Measurements from ENCODE around the gene F9. TPM values are rescaled to one million over a fixed set of nuclear protein-coding genes. Genes with fewer than 3 reads are reported as not detected.
"Not testable (repeated sequence)": the region's sequence is repeated elsewhere in the genome, so short reads cannot be mapped to it uniquely, and the experiment has no call there.

F9 gene
- not detected in 2 replicates for total RNA-seq

DNA sequence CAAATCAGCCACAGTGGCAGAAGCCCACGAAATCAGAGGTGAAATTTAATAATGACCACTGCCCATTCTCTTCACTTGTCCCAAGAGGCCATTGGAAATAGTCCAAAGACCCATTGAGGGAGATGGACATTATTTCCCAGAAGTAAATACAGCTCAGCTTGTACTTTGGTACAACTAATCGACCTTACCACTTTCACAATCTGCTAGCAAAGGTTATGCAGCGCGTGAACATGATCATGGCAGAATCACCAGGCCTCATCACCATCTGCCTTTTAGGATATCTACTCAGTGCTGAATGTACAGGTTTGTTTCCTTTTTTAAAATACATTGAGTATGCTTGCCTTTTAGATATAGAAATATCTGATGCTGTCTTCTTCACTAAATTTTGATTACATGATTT lies at the start of gene F9:
F9 (plus strand) TSS at position 190 of the 400 bp plus-strand sequence; CDS start at position 216, 26 bp downstream.
- no peak for DNase-seq (ENCODE audit: low spot score)
- intact Hi-C loops (cut with micrococcal nuclease): no loop called here
- Mint-ChIP-seq H3K4me3 (no peak within 1 kb of the TSS), H3K27me3 (ENCODE audit: insufficient read depth) (peaks cover 2% of the 10 kb centered on the region), H3K27ac (no peak within 1 kb of the TSS), H3K4me1 (ENCODE audit: low read depth) (no peaks in the 10 kb centered on the region), H3K36me3 (ENCODE audit: low read depth) (no peaks in the 10 kb centered on the region), H3K9me3 (no peaks in the 10 kb centered on the region)

GRCh38 chrX:139483699-139484098 lies 46.8 kb upstream of the F9 start:
- intact Hi-C loops (cut with micrococcal nuclease): no loop called here
- H3K4me1 Mint-ChIP-seq (ENCODE audit: low read depth): no peaks in the 10 kb centered on the region
- DNase-seq (ENCODE audit: low spot score): no peak
- no peak overlapping the region for H3K4me3 Mint-ChIP-seq
- H3K27me3 Mint-ChIP-seq (ENCODE audit: insufficient read depth): peaks cover 2% of the 10 kb centered on the region
- no peak overlapping the region for H3K27ac Mint-ChIP-seq
- H3K36me3 Mint-ChIP-seq (ENCODE audit: low read depth): no peaks in the 10 kb centered on the region
- no peaks in the 10 kb centered on the region for H3K9me3 Mint-ChIP-seq

DNA sequence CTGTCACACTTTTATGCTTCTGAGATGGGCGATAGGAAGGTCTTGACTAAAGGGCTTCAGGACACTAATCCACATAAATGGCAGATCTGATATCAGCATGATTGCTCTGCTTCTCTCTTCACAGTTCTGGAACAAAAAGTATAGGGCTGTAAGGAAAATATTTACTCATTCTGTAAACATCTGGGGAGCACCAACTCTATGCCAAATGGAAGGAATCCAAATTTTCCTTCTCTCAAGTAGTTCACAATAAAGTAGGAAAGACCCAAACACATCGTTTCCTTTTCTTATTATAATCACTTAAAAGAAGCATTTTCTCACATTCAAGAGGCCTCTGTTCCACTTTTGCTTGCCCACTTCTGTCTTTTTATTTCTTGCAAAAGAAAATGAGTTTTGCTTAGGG lies 45.9 kb upstream of the F9 start:
- Mint-ChIP-seq H3K4me3 (no peak overlapping the region), H3K36me3 (ENCODE audit: low read depth) (no peaks in the 10 kb centered on the region), H3K9me3 (no peaks in the 10 kb centered on the region), H3K27ac (no peak overlapping the region), H3K27me3 (ENCODE audit: insufficient read depth) (peaks cover 2% of the 10 kb centered on the region), H3K4me1 (ENCODE audit: low read depth) (no peaks in the 10 kb centered on the region)
- intact Hi-C loops (cut with micrococcal nuclease): no loop called here
- DNase-seq (ENCODE audit: low spot score): no peak

DNA sequence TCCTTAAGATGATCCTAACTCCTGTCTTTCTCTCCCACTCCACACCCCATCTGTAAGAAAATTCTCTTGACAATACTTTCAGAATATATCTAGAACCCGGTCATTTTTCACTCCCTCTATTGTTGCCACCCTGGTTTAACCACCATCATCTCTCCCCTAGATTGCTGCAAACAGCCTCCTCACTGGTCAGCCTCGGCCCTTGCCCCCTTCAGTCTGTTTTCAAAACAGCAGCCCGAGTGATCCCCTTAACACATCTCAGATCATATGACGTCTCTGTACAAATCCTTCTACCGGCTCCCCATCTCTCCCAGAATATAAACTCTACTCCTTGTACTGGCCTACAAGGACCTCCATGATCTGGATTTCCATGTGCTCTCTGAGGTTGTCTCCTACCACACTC lies 35.2 kb upstream of the F9 start:
- H3K36me3 Mint-ChIP-seq (ENCODE audit: low read depth): no peaks in the 10 kb centered on the region
- no peaks in the 10 kb centered on the region for H3K4me1 Mint-ChIP-seq (ENCODE audit: low read depth)
- no peak for DNase-seq (ENCODE audit: low spot score)
- no peak overlapping the region for H3K27ac Mint-ChIP-seq
- H3K27me3 Mint-ChIP-seq (ENCODE audit: insufficient read depth): peaks cover 1% of the 10 kb centered on the region
- H3K4me3 Mint-ChIP-seq: no peak overlapping the region
- intact Hi-C loops (cut with micrococcal nuclease): no loop called here
- no peaks in the 10 kb centered on the region for H3K9me3 Mint-ChIP-seq

GRCh38 chrX:139506333-139506732 lies 24.2 kb upstream of the F9 start:
- Mint-ChIP-seq H3K4me1 (ENCODE audit: low read depth) (no peaks in the 10 kb centered on the region), H3K27me3 (ENCODE audit: insufficient read depth) (no peaks in the 10 kb centered on the region), H3K4me3 (no peak overlapping the region), H3K36me3 (ENCODE audit: low read depth) (no peaks in the 10 kb centered on the region), H3K27ac (no peak overlapping the region), H3K9me3 (no peaks in the 10 kb centered on the region)
- intact Hi-C loops (cut with micrococcal nuclease): no loop called here
- no peak for DNase-seq (ENCODE audit: low spot score)

GRCh38 chrX:139508099-139508498 lies 22.4 kb upstream of the F9 start:
- intact Hi-C loops (cut with micrococcal nuclease): no loop called here
- Mint-ChIP-seq H3K27me3 (ENCODE audit: insufficient read depth) (no peaks in the 10 kb centered on the region), H3K36me3 (ENCODE audit: low read depth) (no peaks in the 10 kb centered on the region), H3K4me3 (no peak overlapping the region), H3K27ac (no peak overlapping the region), H3K4me1 (ENCODE audit: low read depth) (no peaks in the 10 kb centered on the region), H3K9me3 (no peaks in the 10 kb centered on the region)
- no peak for DNase-seq (ENCODE audit: low spot score)

- Mint-ChIP-seq H3K36me3 (ENCODE audit: low read depth) (no peaks in the 10 kb centered on the region), H3K9me3 (no peaks in the 10 kb centered on the region), H3K27ac (no peak overlapping the region), H3K4me3 (no peak overlapping the region), H3K4me1 (ENCODE audit: low read depth) (no peaks in the 10 kb centered on the region), H3K27me3 (ENCODE audit: insufficient read depth) (no peaks in the 10 kb centered on the region)
- intact Hi-C loops (cut with micrococcal nuclease): no loop called here
- DNase-seq (ENCODE audit: low spot score): no peak
Measured at GRCh38 chrX:139518475-139518874, 12.1 kb upstream of the F9 start.

DNA sequence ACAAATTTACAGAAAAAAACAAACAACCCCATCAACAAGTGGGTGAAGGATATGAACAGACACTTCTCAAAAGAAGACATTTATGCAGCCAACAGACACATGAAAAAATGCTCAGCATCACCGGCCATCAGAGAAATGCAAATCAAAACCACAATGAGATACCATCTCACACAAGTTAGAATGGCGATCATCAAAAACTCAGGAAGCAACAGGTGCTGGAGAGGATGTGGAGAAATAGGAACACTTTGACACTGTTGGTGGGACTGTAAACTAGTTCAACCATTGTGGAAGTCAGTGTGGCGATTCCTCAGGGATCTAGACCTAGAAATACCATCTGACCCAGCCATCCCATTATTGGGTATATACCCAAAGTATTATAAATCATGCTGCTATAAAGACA lies 1.7 kb upstream of the F9 start:
- H3K27me3 Mint-ChIP-seq (ENCODE audit: insufficient read depth); H3K4me1 Mint-ChIP-seq (ENCODE audit: low read depth); H3K9me3 Mint-ChIP-seq; H3K36me3 Mint-ChIP-seq (ENCODE audit: low read depth); intact Hi-C loops (cut with micrococcal nuclease); DNase-seq (ENCODE audit: low spot score); H3K27ac Mint-ChIP-seq; H3K4me3 Mint-ChIP-seq: not testable (repeated sequence)

DNA sequence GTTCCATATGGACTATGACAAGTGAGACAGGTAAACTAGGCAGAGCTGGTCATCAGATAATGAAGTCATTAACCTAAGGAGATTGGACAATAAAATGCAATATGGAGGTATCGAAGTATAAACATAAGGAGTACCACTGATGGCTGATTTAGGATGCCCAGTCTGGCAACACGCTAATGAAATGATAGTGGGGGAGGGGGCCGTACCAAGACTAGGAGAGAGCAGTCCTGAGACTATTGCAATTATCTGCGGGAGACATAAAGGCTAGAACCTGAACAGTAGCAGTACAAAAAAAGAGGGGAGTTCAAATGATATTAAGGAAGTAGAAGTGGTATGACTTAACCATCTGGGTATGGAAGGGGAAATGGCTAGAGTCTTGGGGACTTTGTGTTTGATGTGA lies 2.3 kb downstream of the F9 start:
- Mint-ChIP-seq H3K27ac (no peak overlapping the region), H3K4me3 (no peak overlapping the region), H3K4me1 (ENCODE audit: low read depth) (no peaks in the 10 kb centered on the region), H3K9me3 (no peaks in the 10 kb centered on the region), H3K27me3 (ENCODE audit: insufficient read depth) (peaks cover 2% of the 10 kb centered on the region), H3K36me3 (ENCODE audit: low read depth) (no peaks in the 10 kb centered on the region)
- intact Hi-C loops (cut with micrococcal nuclease): no loop called here
- DNase-seq (ENCODE audit: low spot score): no peak

- H3K36me3 Mint-ChIP-seq (ENCODE audit: low read depth): no peaks in the 10 kb centered on the region
- H3K4me3 Mint-ChIP-seq: no peak overlapping the region
- H3K27me3 Mint-ChIP-seq (ENCODE audit: insufficient read depth): peaks cover 2% of the 10 kb centered on the region
- no peaks in the 10 kb centered on the region for H3K9me3 Mint-ChIP-seq
- no peak overlapping the region for H3K27ac Mint-ChIP-seq
- H3K4me1 Mint-ChIP-seq (ENCODE audit: low read depth): no peaks in the 10 kb centered on the region
- DNase-seq (ENCODE audit: low spot score): no peak
- intact Hi-C loops (cut with micrococcal nuclease): no loop called here
Measured at GRCh38 chrX:139533444-139533843, 2.9 kb downstream of the F9 start.

DNA sequence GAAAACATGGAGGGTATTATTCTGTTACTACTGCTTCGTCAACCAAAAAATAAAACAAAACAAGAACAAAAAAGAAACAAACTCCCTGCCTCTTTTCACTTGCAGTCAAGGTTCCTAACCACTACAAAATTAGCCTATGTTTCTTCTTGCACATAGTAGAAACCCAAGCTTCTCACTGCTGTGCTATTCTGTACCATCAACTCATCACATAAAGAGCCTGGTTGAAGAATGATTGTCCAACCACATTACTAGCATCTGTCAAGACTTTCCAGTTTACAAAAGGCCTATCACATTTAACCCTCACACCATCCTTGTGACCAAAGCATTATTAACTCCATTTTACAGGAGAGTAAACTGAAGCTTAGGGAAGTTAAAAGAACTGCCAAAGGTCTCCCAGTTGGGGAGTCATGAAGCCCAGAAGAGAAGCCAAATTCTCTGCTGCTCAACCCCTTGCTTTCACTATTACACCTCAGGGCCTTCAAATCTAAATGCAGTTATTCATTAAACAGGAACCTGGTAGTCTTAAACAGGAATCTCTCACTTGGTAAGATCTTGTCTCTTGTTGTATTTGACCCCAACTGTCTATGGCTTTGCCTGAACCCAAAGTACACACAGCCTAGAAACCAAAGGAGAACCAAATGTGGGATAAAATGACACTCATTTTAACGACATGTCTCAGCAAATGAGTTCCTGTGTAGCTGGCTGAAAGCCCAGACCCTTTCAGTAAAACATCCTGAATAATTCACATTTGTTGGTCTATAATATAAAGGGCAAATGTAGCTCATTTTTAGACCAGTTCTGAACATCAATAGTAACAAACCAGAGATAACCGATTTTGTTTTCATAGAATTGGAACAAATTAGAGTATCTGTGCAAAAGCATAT lies 8.6 kb downstream of the F9 start:
- no peaks in the 10 kb centered on the region for H3K9me3 Mint-ChIP-seq
- intact Hi-C loops (cut with micrococcal nuclease): no loop called here
- no peaks in the 10 kb centered on the region for H3K4me1 Mint-ChIP-seq (ENCODE audit: low read depth)

DNA sequence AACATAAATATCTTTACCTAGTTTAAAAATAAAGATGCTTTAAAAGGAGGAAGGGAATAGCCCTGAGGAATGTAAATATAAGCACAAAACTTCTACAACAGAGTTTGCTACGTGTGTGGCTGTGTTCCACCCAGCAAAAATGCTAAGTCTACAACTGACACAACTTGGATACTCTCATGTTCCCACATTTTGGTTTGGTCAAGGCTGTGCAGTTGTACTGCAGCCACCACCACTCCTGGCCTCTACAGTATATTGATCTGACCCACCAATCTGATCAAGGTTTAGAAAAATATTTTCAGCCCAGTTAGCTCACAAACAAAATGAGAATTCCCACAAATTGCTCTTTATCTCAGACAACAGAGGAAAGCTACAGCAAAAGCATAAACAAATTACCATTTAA lies 12.1 kb downstream of the F9 start:
- Mint-ChIP-seq H3K9me3 (no peaks in the 10 kb centered on the region), H3K4me1 (ENCODE audit: low read depth) (no peaks in the 10 kb centered on the region), H3K36me3 (ENCODE audit: low read depth) (no peaks in the 10 kb centered on the region), H3K4me3 (no peak overlapping the region), H3K27me3 (ENCODE audit: insufficient read depth) (no peaks in the 10 kb centered on the region), H3K27ac (no peak overlapping the region)
- intact Hi-C loops (cut with micrococcal nuclease): no loop called here
- no peak for DNase-seq (ENCODE audit: low spot score)

More for the DNA sequence above, 8.6 kb downstream of the F9 start:
- H3K27me3 Mint-ChIP-seq (ENCODE audit: insufficient read depth): peaks cover 2% of the 10 kb centered on the region
- no peak overlapping the region for H3K4me3 Mint-ChIP-seq
- no peak overlapping the region for H3K27ac Mint-ChIP-seq
- H3K36me3 Mint-ChIP-seq (ENCODE audit: low read depth): no peaks in the 10 kb centered on the region
- no peak for DNase-seq (ENCODE audit: low spot score)

- Mint-ChIP-seq H3K4me1 (ENCODE audit: low read depth) (no peaks in the 10 kb centered on the region), H3K27ac (no peak overlapping the region), H3K36me3 (ENCODE audit: low read depth) (no peaks in the 10 kb centered on the region), H3K27me3 (ENCODE audit: insufficient read depth) (no peaks in the 10 kb centered on the region), H3K9me3 (no peaks in the 10 kb centered on the region), H3K4me3 (no peak overlapping the region)
- no peak for DNase-seq (ENCODE audit: low spot score)
- intact Hi-C loops (cut with micrococcal nuclease): no loop called here
Measured at GRCh38 chrX:139543920-139544319, 13.4 kb downstream of the F9 start.

GRCh38 chrX:139544591-139544990 lies 14.1 kb downstream of the F9 start:
- no peak for DNase-seq (ENCODE audit: low spot score)
- Mint-ChIP-seq H3K4me3 (no peak overlapping the region), H3K9me3 (no peaks in the 10 kb centered on the region), H3K27ac (no peak overlapping the region), H3K27me3 (ENCODE audit: insufficient read depth) (no peaks in the 10 kb centered on the region), H3K4me1 (ENCODE audit: low read depth) (no peaks in the 10 kb centered on the region), H3K36me3 (ENCODE audit: low read depth) (no peaks in the 10 kb centered on the region)
- intact Hi-C loops (cut with micrococcal nuclease): no loop called here

Measured in activated T-helper 1 cell treated with anti-CD3 and anti-CD28 coated beads, Interleukin-12 subunit alpha, Interleukin-12 subunit beta, Interleukin-2, Interleukin-4 antibody, amounts not matched to agents 30 ng/mL and 10 ng/mL and 1 ng/mL, durations not matched to agents 14 hours and 24 hours and 36 hours (primary cell).